Astrocyte (in vitro differentiated cells and primary cell): ENCODE results near the gene TRPM7.
"Not testable (repeated sequence)": the region's sequence is repeated elsewhere in the genome, so short reads cannot be mapped to it uniquely, and the experiment has no call there.

ENCODE experiments used
- EZH2 ChIP-seq: IDR thresholded peaks from 2 replicates; pipeline ENCODE4 v1.6.1; 2012; ENCODE audit warnings: mild to moderate bottlenecking, low read length, inconsistent platforms; ENCODE audit not compliant: insufficient read depth
- TF ChIP-seq, protein P1 (sequence below): IDR thresholded peaks from 2 replicates; pipeline ENCODE4 v1.5.1; 2011; ENCODE audit warnings: low read depth, mild to moderate bottlenecking, inconsistent platforms, low read length, moderate library complexity; ENCODE audit not compliant: insufficient read depth

DNA sequence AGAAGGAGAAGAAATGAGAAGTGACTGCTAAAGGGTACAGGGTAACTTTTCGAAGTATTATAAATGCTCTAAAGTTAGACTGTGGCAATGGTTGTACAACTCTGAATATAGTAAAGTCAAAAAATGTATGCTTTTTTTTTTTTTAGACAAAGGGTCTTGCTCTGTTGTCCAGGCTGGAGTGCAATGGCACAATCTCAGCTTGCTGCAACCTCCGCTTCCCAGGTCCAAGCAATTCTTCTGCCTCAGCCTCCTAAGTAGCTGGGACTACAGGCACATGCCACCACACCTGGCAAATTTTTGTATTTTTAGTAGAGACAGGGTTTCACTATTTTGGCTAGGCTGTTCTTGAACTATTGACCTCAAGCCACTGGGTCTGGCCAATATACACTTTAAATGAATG is 70.0 kb downstream of the TRPM7 start:
- TF ChIP-seq, protein P1, sequence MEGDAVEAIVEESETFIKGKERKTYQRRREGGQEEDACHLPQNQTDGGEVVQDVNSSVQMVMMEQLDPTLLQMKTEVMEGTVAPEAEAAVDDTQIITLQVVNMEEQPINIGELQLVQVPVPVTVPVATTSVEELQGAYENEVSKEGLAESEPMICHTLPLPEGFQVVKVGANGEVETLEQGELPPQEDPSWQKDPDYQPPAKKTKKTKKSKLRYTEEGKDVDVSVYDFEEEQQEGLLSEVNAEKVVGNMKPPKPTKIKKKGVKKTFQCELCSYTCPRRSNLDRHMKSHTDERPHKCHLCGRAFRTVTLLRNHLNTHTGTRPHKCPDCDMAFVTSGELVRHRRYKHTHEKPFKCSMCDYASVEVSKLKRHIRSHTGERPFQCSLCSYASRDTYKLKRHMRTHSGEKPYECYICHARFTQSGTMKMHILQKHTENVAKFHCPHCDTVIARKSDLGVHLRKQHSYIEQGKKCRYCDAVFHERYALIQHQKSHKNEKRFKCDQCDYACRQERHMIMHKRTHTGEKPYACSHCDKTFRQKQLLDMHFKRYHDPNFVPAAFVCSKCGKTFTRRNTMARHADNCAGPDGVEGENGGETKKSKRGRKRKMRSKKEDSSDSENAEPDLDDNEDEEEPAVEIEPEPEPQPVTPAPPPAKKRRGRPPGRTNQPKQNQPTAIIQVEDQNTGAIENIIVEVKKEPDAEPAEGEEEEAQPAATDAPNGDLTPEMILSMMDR, result not testable (repeated sequence)
- not testable (repeated sequence) for TF ChIP-seq EZH2
